GM21515 (cell line): ENCODE results near the gene CPEB2.

Source experiments
- ATAC-seq: cut with Tn5 transposase; IDR thresholded peaks from one replicate; pipeline ENCODE4 v1.9.1; 2021; ENCODE audit not compliant: unreplicated experiment

The CPEB2 gene

DNA sequence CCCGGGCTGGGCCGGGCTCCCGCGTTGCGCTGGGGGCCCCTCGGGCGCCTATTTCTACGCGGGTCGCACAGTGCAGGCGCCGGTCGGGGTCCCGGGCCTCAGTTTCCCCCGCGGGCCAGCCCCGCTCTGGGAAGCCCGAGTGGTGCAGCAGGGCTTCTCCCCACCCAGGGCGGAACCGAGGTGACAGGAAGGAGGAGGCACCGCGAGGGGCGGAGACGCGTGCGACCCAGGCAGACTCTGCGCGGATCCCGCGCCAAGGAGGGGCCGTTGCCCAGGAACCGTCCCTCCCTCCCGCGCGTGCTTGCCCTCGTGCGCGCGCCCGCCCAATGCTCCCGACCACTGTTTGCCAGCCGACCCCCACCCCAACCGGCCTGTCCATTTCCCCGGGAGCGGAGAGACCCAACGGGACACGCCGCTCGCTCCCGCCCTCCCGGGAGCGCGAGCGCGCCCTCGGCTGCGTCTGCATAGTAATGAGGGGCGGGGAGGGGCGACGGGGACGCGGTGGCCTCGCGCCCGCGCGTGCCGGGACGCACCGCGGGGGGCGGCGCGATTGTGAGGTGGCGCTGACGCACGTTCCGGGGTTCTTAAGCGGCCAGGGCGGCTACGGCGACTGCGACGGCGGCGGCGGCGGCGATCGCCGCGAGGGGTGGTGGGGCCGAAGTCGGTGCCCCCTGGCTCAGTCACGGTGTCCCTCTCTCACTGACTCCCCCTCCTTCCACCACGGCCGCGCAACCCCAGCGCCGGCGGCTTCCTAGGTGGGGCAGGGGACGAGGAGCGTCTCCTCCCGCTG lies at the start of gene CPEB2:
TSS of gene CPEB2 (plus strand) at position 613 of the 790 bp plus-strand sequence. CDS start 193 bp downstream, outside the sequence.
- peak; percentile 57 for ATAC-seq

DNA sequence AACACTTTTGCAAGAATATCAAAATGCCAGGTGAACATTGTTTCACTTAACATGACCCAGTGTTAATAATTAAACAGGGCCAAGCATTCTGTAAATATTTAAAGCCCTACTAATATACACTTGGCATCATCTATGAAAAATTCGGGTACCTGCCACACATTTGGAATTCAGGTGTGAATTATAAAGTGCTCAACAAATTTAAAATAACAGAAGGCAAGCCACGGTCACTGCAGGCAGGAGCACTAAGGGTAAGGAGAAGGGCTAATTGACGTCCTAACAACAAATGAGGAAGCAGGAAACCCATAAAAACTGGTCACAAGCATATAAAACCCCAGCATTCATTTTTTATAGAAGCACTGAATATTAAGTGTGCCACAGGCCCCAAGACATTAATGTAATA lies 43.8 kb upstream of the CPEB2 start:
- no peak for ATAC-seq

DNA sequence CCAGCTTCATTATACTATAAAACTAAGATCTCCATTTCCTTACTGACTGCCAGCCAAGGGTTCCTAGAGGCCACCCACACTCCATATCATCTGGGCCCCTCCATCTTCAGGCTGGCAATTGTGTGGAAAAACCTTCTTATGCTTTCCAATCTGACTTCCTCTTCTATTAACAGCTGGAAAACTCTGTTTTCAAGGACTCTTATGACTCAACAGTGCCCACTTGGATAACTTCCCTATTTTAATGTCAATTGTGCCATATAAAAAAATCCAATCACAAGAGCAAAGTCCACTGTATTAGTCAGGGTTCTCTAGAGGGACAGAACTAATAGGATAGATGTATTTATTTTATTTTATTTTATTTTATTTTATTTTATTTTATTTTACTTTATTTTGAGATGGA lies 41.0 kb upstream of the CPEB2 start:
- no peak for ATAC-seq

DNA sequence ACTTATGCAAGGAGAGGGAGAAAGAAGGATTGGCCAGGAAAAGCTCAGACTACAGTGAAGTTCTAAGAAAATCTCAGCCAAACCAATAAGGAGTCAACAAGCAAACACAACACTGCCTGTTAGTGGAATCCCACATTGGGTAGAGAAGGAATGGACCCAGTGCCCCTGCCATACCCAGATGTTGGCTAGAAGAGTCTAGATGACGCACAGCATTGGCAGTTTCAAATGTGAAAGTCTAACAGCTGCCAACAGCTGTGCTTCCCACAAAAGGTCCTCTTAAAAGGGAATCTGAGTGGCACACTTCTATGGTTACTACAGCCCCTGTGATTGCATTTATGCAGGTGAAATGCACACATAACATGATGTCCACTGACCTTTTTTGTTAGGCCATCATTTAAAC lies 37.2 kb upstream of the CPEB2 start:
- no peak for ATAC-seq

DNA sequence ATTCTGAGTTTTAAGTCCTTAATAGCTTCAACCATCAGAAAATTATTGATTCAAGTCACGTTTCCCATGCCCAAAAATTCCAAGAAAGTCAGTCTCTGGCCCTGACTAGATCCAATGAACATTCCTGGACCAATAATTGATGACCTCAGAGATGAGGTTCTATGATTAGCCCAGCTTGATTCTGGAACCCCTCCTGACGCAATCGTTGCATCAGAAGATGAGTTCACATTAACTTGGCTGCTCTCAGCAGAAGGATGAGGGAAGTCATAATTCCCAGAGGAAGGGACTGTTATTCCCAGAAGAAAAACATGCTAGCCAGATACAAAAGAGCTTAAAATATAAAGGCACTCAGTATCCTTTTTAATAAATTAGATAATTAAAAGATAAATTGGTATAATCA lies 34.3 kb upstream of the CPEB2 start:
- no peak for ATAC-seq

DNA sequence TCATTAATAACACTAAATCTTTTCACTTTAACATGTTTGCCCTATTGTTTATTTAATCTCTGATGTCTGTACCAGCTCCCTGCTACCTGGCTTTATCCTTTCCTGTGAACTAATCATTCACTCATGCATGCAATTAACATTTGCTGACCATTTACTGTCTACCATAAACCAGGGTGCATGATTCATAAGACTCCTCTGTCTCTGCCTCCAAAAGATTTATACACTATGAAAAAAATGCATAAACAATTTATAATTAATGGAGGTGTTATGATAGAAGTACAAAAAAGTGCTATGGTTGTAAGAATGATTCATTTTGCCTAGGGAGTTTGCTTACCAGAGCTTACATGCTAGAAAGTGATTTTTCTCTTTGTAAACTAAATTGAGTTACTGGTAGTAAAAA lies 24.5 kb upstream of the CPEB2 start:
- no peak for ATAC-seq

DNA sequence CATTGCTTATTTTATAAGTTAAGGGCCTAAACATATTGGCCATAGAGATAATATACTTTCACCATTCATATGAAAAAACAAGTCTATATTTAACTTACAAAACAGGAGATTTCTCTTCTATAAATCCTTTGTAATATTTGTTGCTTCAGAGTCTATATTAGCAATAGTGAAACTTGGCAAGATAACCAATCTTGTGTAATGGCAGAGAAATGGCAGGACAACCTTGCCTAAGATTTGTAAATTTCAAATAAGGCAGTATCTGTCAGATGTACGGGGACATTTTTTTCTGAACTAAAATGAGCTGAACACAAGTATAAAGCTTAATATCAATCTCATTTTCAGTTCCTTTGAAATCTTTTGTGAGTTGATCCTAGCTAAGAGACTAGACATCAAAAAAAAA lies 17.8 kb upstream of the CPEB2 start:
- no peak for ATAC-seq

DNA sequence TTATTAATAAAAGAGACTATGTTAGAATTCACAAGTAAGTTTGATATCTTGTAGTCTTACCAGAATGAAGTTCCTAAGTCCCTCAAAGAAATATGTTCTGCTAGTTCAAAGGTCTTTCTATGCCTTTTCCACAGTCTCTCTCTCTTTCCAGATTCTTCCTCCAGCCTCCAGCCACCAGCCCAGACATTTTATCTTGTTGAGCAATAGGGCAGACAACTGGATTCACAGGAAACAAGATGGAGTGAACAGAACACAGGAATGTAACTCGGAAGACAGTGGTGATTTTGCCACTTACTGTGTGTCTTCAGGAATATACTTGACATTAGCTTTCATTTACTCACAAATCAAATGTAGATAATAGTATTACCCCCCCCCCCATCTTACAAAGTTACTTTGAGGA lies 17.1 kb upstream of the CPEB2 start:
- no peak for ATAC-seq

DNA sequence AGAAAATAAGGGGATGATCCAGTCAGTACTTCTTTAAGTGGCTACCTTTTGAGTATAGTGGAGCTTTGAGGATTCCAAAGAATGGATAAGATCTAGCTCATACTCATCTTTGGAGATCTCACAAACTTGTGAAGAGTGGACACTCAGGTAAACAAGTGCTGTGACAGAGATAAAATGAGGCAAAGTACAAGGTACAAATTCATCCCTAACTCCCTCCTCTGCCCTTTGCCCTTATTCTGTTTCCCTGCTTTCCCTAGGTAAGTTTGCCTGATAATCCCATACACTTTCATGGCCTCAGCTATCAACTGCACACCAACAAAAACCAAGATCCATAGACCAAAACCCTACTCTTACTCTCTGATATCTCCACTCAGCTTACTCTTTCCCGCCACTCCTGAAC lies 16.4 kb upstream of the CPEB2 start:
- no peak for ATAC-seq

DNA sequence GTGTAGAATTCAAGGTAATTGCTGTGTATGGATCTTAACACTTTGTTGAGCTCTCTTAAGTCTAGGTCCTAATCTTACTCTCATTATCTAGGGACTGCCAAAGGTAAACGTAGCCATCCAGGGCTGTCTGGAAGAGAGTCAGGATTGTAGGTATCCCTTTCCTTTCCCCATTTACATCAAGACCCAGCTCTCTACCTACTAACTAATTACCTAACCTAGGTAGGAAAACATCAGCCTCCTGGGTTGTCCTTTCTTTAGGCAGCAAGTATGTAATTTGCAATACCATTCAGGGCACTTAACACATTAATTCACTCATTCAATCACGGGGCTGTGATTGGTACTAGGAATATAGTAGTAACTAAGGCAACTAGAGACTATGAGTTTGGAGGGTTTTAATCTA lies 15.2 kb upstream of the CPEB2 start:
- ATAC-seq, result no peak

DNA sequence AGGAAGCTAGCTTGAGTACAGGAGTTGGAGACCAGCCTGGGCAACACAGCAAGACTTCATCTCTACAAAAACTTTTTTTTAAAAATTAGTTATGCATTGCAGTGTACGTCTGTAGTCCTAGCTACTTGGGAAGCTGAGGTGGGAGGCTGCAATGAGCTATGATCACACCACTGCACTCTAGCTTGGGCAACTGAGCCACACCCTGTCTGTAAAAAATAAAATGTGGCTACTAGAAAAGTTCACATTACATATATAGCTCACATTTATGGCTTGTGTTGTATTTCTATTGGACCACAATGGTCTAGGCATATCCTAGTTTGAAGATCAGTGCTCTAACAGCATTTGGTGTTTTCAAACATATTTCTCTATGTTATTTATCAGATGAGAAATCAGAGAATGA lies 11.8 kb upstream of the CPEB2 start:
- ATAC-seq, result no peak

DNA sequence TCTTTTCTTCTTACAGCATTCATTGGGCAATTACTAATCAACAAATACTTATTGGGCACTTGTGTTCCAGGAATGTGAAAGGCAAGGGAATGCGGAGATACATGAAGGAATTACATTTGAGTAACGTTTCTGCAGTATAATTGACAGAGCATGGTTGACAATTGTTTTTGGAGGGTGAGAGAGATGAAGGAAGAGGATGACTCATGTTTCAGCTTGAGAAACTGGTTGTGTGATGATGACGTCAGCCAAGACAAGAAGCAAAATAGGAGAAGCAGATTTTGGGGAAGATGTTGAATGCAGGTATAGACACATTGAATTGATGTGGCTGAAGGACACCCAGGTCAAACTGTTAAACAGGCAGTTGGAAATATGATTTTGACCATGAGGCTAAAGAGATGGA lies 8.0 kb upstream of the CPEB2 start:
- ATAC-seq, result no peak

DNA sequence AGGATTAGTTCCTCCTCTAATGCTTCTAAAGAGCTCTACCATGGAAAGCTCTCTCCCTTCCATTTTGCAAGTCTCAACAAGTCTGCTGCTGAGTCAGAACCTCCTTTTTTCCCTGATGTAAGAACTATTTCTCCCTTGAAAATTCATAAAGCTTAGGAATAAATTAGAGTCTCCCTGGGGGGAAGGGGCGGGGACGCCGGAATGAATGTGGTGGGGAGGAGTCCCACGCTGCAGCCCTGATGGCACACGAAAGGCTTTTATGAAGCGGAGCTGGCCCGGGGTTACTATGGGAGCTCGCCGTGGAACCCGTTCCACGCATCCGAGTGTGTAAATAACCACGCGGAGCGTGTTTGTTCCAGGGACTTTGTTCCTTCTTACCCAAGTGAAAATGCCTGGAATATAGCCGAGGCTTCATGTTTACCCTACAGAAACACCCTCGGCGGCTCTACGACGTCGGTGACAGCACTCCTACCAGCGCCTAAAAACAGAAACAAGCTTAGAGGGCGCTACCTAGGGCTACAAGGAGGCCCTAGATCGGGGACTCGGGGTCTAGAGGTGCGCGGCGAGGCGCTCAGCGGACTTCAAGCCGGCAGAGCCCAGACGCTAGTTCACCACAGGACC lies 923 bp upstream of the CPEB2 start:
- peak; percentile 24 for ATAC-seq

DNA sequence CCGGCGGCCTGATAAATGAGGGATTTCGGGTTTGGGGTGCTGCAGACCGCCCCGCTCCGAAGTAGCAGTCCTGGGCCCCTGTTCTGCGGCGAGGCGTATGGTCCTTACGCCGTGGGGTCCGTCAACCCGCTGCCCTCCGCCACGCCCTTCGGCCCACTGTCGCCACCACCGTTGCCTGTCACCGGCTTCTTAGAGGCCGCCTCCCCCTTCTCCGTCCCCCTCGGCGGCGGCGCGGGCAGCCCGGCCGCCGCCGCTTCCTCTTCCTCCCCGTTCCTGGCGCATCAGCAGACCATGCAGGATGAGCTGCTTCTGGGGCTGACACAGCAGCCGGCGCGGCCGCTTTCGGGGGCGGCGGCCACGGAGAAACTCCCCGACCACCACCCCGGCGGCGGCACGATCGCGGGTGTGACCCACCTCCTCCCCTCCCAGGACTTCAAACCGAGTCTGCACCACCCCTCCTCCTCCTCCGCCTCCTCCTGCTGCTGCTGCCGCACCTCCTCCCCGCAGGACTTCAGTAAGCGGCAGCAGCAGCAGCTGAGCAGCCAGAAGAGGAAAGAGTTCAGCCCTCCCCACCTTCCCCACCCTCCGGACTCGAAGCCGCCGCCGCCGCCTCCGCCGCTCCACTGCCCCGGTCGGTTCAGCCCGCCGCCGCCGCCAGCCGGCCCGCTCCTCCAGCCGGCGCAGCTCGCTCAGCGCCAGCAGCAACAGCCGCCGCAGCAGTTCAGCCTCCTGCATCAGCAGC lies 549 bp downstream of the CPEB2 start:
- peak; percentile 20 for ATAC-seq

DNA sequence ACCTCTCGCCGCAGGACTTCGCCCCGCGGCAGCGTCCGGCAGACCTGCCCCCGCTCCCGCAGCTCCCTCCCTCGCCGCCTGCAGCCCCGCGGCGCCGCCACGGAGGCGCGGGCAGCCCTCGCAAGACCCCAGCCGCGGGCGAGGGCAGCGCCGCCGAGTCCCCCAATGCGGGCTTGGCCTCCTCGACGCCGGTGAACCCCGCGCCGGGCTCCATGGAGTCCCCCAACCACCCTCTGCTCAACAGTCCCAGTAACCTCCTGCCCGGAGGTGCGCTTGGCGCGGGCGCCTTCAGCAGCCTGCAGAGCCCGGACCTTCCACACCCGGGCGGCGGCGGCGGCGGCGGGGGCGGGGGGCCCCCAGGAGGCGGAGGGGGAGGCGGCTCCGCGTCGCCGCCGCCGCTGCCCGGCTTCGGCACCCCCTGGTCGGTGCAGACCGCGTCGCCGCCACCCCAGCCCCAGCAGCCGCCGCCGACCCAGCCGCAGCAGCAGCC lies 1.2 kb downstream of the CPEB2 start:
- ATAC-seq, result peak; percentile 7

DNA sequence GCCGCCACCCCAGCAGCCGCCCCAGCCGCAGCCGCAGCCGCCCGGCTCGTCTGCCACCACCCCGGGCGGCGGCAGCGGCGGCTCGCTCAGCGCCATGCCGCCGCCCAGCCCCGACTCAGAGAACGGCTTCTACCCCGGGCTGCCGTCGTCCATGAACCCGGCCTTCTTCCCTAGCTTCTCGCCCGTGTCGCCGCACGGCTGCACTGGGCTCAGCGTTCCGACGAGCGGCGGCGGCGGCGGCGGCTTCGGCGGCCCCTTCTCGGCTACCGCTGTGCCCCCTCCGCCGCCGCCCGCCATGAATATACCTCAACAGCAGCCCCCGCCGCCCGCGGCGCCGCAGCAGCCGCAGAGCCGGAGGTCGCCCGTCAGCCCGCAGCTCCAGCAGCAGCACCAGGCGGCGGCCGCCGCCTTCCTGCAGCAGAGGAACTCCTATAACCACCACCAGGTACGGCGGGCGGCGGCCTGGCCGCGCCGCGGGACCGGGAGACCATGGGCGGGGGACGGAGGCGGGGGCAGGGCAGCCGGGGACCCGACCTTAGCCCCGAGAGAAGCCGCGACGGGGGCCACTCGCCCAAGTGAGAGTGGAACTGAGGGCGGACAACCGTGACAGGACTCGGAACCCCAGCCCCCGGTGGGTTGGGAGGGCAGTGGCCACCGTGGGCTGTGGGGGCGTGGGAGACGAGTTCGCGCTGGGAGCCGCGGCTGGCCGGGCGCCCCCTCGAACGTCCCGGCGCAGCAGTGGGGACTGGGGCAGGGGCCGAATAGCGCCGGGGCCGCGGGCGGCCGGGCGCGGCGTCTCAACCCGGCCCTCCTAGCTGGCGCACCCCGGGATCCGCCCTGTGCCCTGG lies 1.8 kb downstream of the CPEB2 start:
- ATAC-seq, result peak; percentile 7

DNA sequence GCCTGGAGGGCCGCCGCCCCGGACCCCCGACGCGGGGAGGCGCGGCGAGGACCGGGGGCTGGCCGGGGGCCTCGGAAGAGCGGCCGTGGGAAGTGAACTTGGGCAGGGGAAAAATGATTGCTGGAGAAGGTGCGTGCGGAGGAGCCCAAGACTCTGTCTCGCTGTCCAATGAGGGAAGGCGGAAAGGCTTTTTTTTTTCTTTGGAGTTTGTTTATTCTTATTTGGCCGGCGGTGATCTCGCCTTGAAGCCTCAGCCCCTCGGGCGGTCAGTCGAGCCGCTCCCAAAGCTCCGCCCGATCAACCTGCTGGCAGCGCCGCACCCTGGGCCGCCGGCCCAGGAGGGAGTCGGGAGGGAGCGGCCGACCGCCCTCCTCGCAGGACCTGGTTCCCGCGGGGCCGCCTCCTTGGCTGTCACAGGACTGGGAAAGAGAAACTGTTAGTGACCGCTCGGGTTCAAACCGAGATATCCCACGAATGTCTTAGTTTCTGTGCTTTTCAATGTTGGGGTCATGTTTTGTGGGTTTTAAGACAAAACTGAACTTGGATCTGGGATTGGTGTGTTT lies 2.5 kb downstream of the CPEB2 start:
- ATAC-seq, result peak; percentile 13

DNA sequence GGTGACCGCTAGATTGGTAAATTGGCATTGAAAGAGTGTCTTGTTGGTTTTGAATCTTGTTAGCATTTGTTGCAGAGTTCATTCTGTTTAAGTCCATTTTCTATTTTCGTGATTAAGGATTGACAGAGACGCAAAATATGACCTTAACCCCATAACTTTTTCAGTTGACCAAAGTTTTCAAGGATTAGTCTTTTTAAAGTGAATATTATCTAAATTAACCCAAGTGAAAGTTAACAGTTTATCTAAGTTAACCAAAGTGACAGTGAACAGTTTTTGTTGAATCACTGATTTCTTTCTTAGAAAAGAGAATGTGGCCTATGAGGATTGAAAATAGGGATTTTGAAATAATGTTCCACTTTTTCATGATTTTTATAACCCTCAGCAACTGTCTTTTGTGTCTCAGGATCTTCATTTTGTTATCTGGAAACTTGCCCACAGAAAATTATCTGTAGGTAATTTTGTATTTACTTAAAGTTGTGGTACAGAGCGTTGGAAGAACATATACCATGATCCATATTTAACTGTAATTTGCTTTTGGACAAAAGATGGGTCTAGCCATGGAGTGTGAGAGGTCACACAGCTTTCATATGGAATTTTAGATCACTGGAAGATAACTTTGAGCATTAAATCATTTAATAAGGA lies 3.3 kb downstream of the CPEB2 start:
- no peak for ATAC-seq

DNA sequence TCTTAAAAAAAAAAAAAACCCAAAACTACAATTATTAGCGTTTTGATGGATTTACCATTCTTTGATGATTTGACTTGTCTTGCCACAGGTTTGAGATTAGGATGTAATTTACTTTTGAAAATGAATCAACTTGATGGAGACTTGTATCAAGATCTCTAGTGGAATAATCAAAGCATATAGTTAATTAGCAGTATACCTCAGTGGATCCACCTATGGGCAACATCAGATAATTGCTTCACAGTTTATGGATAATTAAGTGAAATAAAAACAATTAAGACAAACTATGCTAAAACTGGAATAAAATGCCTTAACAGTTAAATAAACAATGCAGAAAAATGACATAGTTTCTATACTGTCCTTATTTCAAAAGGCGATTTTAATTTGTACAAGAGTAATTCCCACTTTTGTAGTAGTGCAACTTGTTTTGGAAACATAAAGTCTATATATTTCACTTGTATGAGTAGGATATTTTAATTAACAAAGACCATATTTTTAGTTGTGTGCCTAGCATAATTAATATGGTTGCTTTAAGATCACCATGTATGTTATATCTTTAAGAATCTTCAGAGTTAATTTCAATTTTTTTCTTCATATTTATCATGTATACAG lies 4.2 kb downstream of the CPEB2 start:
- ATAC-seq, result no peak

DNA sequence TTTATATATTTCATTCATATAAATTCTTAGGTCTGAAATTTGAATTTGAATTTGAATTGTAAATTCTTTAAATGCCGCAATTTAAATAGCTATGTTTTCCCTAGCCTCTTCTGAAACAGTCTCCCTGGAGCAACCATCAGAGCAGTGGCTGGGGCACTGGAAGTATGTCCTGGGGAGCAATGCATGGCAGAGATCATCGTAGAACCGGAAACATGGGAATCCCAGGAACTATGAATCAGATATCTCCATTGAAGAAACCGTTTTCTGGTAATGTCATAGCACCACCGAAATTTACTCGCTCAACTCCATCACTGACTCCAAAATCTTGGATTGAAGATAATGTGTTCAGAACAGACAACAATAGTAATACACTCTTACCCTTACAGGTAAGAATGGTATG lies 4.9 kb downstream of the CPEB2 start:
- ATAC-seq, result no peak
